GM19455 (cell line): ENCODE measurements around the gene AMY2B.
"Not testable (repeated sequence)": the region's sequence is repeated elsewhere in the genome, so short reads cannot be mapped to it uniquely, and the experiment has no call there.

Source experiments
- ATAC-seq: cut with Tn5 transposase; IDR thresholded peaks from one replicate; pipeline ENCODE4 v1.9.1; 2021; ENCODE audit not compliant: unreplicated experiment

Gene AMY2B

GRCh38 chr1:103571289-103571688 is at the start of gene AMY2B:
Gene AMY2B, plus strand, starts transcription at chr1:103571589. Its CDS starts 14 bp downstream, at chr1:103571603.
- ATAC-seq: not testable (repeated sequence)

GRCh38 chr1:103523346-103523745 is 48.0 kb upstream of the AMY2B start:
- ATAC-seq: no peak

GRCh38 chr1:103525114-103525606 is 46.2 kb upstream of the AMY2B start:
- ATAC-seq: peak; percentile 55

- peak; percentile 79 for ATAC-seq
These were observed 45.5 kb upstream of the AMY2B start, which contains the start of gene RNPC3 for GRCh38 chr1:103525607-103526507. Gene RNPC3, plus strand, starts transcription at chr1:103525699. Its CDS starts 372 bp downstream, at chr1:103526071.

GRCh38 chr1:103527331-103527730 is 44.1 kb upstream of the AMY2B start:
- no peak for ATAC-seq

GRCh38 chr1:103529746-103530145 is 41.6 kb upstream of the AMY2B start:
- ATAC-seq: no peak

GRCh38 chr1:103538226-103538625 is 33.2 kb upstream of the AMY2B start:
- no peak for ATAC-seq

- ATAC-seq: no peak
These were observed 30.0 kb upstream of the AMY2B start for GRCh38 chr1:103541431-103541830.

GRCh38 chr1:103546496-103546895 is 24.9 kb upstream of the AMY2B start:
- no peak for ATAC-seq

GRCh38 chr1:103547840-103548239 is 23.5 kb upstream of the AMY2B start:
- ATAC-seq: no peak

GRCh38 chr1:103560427-103560826 is 11.0 kb upstream of the AMY2B start:
- ATAC-seq: no peak

GRCh38 chr1:103561124-103561523 is 10.3 kb upstream of the AMY2B start:
- ATAC-seq: not testable (repeated sequence)

GRCh38 chr1:103561643-103562395 is 9.6 kb upstream of the AMY2B start:
- peak; percentile 88 for ATAC-seq

GRCh38 chr1:103563056-103563455 is 8.3 kb upstream of the AMY2B start:
- ATAC-seq: no peak

- ATAC-seq: no peak
These were observed 1.9 kb upstream of the AMY2B start for GRCh38 chr1:103569493-103569892.

- ATAC-seq: no peak
These were observed 4.7 kb downstream of the AMY2B start for GRCh38 chr1:103576065-103576464.

- not testable (repeated sequence) for ATAC-seq
These were observed 5.4 kb downstream of the AMY2B start for GRCh38 chr1:103576784-103577183.

GRCh38 chr1:103582464-103582863 is 11.1 kb downstream of the AMY2B start:
- ATAC-seq: no peak

GRCh38 chr1:103583887-103584286 is 12.5 kb downstream of the AMY2B start:
- ATAC-seq: no peak

GRCh38 chr1:103584537-103584936 is 13.1 kb downstream of the AMY2B start:
- no peak for ATAC-seq

- ATAC-seq: not testable (repeated sequence)
These were observed 31.4 kb downstream of the AMY2B start for GRCh38 chr1:103602740-103603139.

GRCh38 chr1:103616362-103616761 is 45.0 kb downstream of the AMY2B start:
- no peak for ATAC-seq
